Measurements from ENCODE around the gene NMNAT2. TPM values are rescaled to one million over a fixed set of nuclear protein-coding genes. Genes with fewer than 3 reads are reported as not detected.

The NMNAT2 gene
- total RNA-seq, 1 experiment from 2014 or later = not detected

DNA sequence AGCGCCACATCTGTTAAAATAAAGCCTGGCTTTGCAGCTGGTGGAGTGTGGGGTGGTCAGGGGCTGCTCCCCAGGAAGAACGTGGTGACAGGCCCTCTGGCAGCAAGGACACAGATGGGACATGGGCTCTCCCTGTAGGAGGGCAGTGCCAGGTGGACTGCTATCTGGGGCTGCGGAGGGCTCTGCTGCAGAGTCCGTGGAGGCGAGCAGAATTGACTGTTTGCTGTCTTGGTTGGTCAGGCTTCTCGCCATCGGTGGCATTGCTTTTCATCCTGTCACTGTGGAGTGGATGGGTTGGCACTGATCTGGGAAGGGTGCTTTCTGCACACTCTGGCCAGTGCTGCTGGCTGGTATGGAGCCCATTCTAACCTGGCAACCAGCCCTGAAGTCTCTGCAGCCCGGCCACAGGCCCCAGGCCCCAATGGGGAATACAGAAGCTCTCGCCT lies 129.1 kb downstream of the NMNAT2 start:
- Histone ChIP-seq H3K4me2 (ENCODE audit: low read length) (no peak overlapping the region), H3K27me3 (ENCODE audit: insufficient read depth, low read length) (no peaks in the 10 kb centered on the region), H3K9me3 (ENCODE audit: control insufficient read depth in 1 of 2, insufficient read depth in 1 of 2, low read depth in 1 of 2, low read length in 2 of 2) (0 out of 4 replicates have a peak, but pooled peaks cover 0 to 2% of the 10 kb centered on the region in 2 experiments), H3K79me2 (ENCODE audit: insufficient read depth, low read length) (no peaks in the 10 kb centered on the region), H3K4me3 (replicated peaks in 1 of 2; ENCODE audit: low read depth in 1 of 2, low read length in 2 of 2) (no peak overlapping the region), H2AFZ (ENCODE audit: low read depth, low read length, poor library complexity, severe bottlenecking) (no peak overlapping the region), H3K36me3 (ENCODE audit: control insufficient read depth in 1 of 2, insufficient read depth in 2 of 2, low read length in 2 of 2) (no peaks in the 10 kb centered on the region), H3K27ac (ENCODE audit: low read depth, low read length) (no peak overlapping the region), H3K4me1 (ENCODE audit: control insufficient read depth in 1 of 2, insufficient read depth in 2 of 2, low read length in 2 of 2) (no peaks in the 10 kb centered on the region), H3K9ac (ENCODE audit: low read length) (no peak overlapping the region), H4K20me1 (ENCODE audit: insufficient read depth) (no peaks in the 10 kb centered on the region), H3K9me2 (ENCODE audit: insufficient read depth) (no peaks in the 10 kb centered on the region)
- ATAC-seq (no peak), DNase-seq (ENCODE audit: low read depth, low spot score) (no peak)
- ChIA-PET RAD21 (ENCODE audit: low non-redundant PET in 1 of 2, low total read pairs in 2 of 2, uncharacterized antibody in 2 of 2, unreplicated experiment in 2 of 2) (no interaction called here), POLR2A (no interaction called here), CTCF (no interaction called here)
- intact Hi-C loops (cut with micrococcal nuclease) = no loop called here
- TF ChIP-seq, protein P1, sequence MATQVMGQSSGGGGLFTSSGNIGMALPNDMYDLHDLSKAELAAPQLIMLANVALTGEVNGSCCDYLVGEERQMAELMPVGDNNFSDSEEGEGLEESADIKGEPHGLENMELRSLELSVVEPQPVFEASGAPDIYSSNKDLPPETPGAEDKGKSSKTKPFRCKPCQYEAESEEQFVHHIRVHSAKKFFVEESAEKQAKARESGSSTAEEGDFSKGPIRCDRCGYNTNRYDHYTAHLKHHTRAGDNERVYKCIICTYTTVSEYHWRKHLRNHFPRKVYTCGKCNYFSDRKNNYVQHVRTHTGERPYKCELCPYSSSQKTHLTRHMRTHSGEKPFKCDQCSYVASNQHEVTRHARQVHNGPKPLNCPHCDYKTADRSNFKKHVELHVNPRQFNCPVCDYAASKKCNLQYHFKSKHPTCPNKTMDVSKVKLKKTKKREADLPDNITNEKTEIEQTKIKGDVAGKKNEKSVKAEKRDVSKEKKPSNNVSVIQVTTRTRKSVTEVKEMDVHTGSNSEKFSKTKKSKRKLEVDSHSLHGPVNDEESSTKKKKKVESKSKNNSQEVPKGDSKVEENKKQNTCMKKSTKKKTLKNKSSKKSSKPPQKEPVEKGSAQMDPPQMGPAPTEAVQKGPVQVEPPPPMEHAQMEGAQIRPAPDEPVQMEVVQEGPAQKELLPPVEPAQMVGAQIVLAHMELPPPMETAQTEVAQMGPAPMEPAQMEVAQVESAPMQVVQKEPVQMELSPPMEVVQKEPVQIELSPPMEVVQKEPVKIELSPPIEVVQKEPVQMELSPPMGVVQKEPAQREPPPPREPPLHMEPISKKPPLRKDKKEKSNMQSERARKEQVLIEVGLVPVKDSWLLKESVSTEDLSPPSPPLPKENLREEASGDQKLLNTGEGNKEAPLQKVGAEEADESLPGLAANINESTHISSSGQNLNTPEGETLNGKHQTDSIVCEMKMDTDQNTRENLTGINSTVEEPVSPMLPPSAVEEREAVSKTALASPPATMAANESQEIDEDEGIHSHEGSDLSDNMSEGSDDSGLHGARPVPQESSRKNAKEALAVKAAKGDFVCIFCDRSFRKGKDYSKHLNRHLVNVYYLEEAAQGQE (IDR thresholded peaks at IDR 0.05; ENCODE audit: low read depth) = no peak
- TF ChIP-seq CEBPB (IDR thresholded peaks at IDR 0.05; ENCODE audit: low read depth) = no peak
- TF ChIP-seq CBX3 (IDR thresholded peaks at IDR 0.05; ENCODE audit: low read depth) = no peak
- TF ChIP-seq, protein P2, sequence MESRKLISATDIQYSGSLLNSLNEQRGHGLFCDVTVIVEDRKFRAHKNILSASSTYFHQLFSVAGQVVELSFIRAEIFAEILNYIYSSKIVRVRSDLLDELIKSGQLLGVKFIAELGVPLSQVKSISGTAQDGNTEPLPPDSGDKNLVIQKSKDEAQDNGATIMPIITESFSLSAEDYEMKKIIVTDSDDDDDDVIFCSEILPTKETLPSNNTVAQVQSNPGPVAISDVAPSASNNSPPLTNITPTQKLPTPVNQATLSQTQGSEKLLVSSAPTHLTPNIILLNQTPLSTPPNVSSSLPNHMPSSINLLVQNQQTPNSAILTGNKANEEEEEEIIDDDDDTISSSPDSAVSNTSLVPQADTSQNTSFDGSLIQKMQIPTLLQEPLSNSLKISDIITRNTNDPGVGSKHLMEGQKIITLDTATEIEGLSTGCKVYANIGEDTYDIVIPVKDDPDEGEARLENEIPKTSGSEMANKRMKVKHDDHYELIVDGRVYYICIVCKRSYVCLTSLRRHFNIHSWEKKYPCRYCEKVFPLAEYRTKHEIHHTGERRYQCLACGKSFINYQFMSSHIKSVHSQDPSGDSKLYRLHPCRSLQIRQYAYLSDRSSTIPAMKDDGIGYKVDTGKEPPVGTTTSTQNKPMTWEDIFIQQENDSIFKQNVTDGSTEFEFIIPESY (IDR thresholded peaks at IDR 0.05; ENCODE audit: extremely low read depth, insufficient replicate concordance, low read length) = no peak
- no peak for TF ChIP-seq SP1 (IDR thresholded peaks at IDR 0.05; ENCODE audit: low read depth)
- TF ChIP-seq, protein P3, sequence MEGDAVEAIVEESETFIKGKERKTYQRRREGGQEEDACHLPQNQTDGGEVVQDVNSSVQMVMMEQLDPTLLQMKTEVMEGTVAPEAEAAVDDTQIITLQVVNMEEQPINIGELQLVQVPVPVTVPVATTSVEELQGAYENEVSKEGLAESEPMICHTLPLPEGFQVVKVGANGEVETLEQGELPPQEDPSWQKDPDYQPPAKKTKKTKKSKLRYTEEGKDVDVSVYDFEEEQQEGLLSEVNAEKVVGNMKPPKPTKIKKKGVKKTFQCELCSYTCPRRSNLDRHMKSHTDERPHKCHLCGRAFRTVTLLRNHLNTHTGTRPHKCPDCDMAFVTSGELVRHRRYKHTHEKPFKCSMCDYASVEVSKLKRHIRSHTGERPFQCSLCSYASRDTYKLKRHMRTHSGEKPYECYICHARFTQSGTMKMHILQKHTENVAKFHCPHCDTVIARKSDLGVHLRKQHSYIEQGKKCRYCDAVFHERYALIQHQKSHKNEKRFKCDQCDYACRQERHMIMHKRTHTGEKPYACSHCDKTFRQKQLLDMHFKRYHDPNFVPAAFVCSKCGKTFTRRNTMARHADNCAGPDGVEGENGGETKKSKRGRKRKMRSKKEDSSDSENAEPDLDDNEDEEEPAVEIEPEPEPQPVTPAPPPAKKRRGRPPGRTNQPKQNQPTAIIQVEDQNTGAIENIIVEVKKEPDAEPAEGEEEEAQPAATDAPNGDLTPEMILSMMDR (IDR thresholded peaks at IDR 0.05 in 2 of 3, conservative IDR thresholded peaks at IDR 0.05 in 1 of 3; ENCODE audit: borderline replicate concordance in 1 of 3, insufficient read depth in 1 of 3, low read depth in 2 of 3, low read length in 2 of 3) = no peak
- no peak for TF ChIP-seq SIN3A (IDR thresholded peaks at IDR 0.05; ENCODE audit: low read depth)
- TF ChIP-seq POLR2A (IDR thresholded peaks at IDR 0.05; ENCODE audit: borderline replicate concordance, extremely low read depth, insufficient read depth, insufficient read length) = no peak
- BruUV-seq (replicated peaks) = no TSS peak

Measured in HCT116 (cell line).